Bronchial epithelial cell (primary cell): Measurements from ENCODE around the gene MAGEA8. TPM values are rescaled to one million over a fixed set of nuclear protein-coding genes. Genes with fewer than 3 reads are reported as not detected.
"Not testable (repeated sequence)": the region's sequence is repeated elsewhere in the genome, so short reads cannot be mapped to it uniquely, and the experiment has no call there.

Experiments
- DNase-seq: peaks from one replicate; pipeline ENCODE4 v3.0.0-alpha.2; 2010; ENCODE audit warnings: low read depth
- FAIRE-seq: peaks from 2 replicates; lab custom pipeline; 2011; peaks lifted over from hg19 to GRCh38; lab: Jason Lieb, UNC
- H3K27me3 ChIP-seq: 2 replicates; pipeline ENCODE4 v1.5.1; 2011; ENCODE audit warnings: low read length; ENCODE audit not compliant: control insufficient read depth, insufficient read depth
- H3K36me3 ChIP-seq: 2 replicates; pipeline ENCODE4 v1.5.1; 2011; ENCODE audit warnings: low read length; ENCODE audit not compliant: control insufficient read depth, insufficient read depth
- H3K4me3 ChIP-seq: 2 replicates; pipeline ENCODE4 v1.5.1; 2011; ENCODE audit warnings: mild to moderate bottlenecking, low read depth, low read length, control low read depth
- total RNA-seq: library from RNA; depleted of rRNA; stranded (reverse); fragments of >200 nt; gene quantifications from 2 replicates; pipeline ENCODE4 v1.2.1, GENCODE V29; 2014

Gene MAGEA8
- total RNA-seq, 1 donor from 2014 or later = not detected

GRCh38 chrX:149927964-149928258 is 46.9 kb downstream of the MAGEA8 start:
- not testable (repeated sequence) for H3K4me3 ChIP-seq, H3K36me3 ChIP-seq, H3K27me3 ChIP-seq, DNase-seq, FAIRE-seq

- not testable (repeated sequence) for H3K36me3 ChIP-seq, H3K27me3 ChIP-seq, DNase-seq, H3K4me3 ChIP-seq
- FAIRE-seq = peak; percentile 62
Observed at GRCh38 chrX:149928635-149929034, 47.7 kb downstream of the MAGEA8 start.

GRCh38 chrX:149929400-149929799 is 48.4 kb downstream of the MAGEA8 start, which contains the start of gene HSFX4:
HSFX4 (plus strand) TSS chrX:149929573; CDS start chrX:149929645, 72 bp downstream.
- not testable (repeated sequence) for H3K27me3 ChIP-seq, H3K36me3 ChIP-seq, DNase-seq, H3K4me3 ChIP-seq, FAIRE-seq

- H3K4me3 ChIP-seq, H3K36me3 ChIP-seq, H3K27me3 ChIP-seq, DNase-seq: not testable (repeated sequence)
- peak; percentile 28 for FAIRE-seq
Observed at GRCh38 chrX:149931355-149931754, 50.4 kb downstream of the MAGEA8 start.

- H3K4me3 ChIP-seq, H3K27me3 ChIP-seq, DNase-seq, FAIRE-seq, H3K36me3 ChIP-seq: not testable (repeated sequence)
Observed at GRCh38 chrX:149932150-149932549, 51.2 kb downstream of the MAGEA8 start.

GRCh38 chrX:149932970-149933369 is 52.0 kb downstream of the MAGEA8 start:
- not testable (repeated sequence) for H3K36me3 ChIP-seq, H3K27me3 ChIP-seq, FAIRE-seq, DNase-seq, H3K4me3 ChIP-seq

GRCh38 chrX:149933547-149933946 is 52.6 kb downstream of the MAGEA8 start:
- not testable (repeated sequence) for DNase-seq, FAIRE-seq, H3K27me3 ChIP-seq, H3K4me3 ChIP-seq, H3K36me3 ChIP-seq

Other genes with a start within 250 kb of the MAGEA8 start
- gene TMEM185A, start 249.4 kb upstream of the MAGEA8 start, total RNA-seq = 20.3 and 27.0 TPM in 2 replicates
- not detected in 2 replicates for gene MAGEA11, start 169.1 kb upstream of the MAGEA8 start, total RNA-seq
- 0.53 and 0.77 TPM in 2 replicates for gene HSFX1, start 107.1 kb upstream of the MAGEA8 start, total RNA-seq
- not detected in 2 replicates for gene MAGEA9, start 99.3 kb upstream of the MAGEA8 start, total RNA-seq
- gene HSFX4, start 48.4 kb downstream of the MAGEA8 start, total RNA-seq = not detected in 2 replicates
- gene EOLA2, start 57.3 kb downstream of the MAGEA8 start, total RNA-seq = 21.9 and 38.0 TPM in 2 replicates